ENCODE measurements around the gene TBC1D1.

GRCh38 chr4:38005637-38006036 is 114.8 kb downstream of the TBC1D1 start:
- no peak for TF ChIP-seq POLR2AphosphoS5 (IDR thresholded peaks at IDR 0.05)
- no peak for TF ChIP-seq CTCF (IDR thresholded peaks at IDR 0.05)
- TF ChIP-seq POLR2A (IDR thresholded peaks at IDR 0.05; ENCODE audit: low read depth), result no peak

All from esophagus muscularis mucosa (tissue), 3 donors.